Parathyroid adenoma (tissue), 2 donors: ENCODE data around the gene SEMA7A.
"Not testable (repeated sequence)": the region's sequence is repeated elsewhere in the genome, so short reads cannot be mapped to it uniquely, and the experiment has no call there.

Source experiments
- H2AFZ ChIP-seq: fragments of 300-600 bp; sonication (generic); one replicate; pipeline ENCODE4 v1.7.0; 2017; ENCODE audit warnings: antibody characterized with exemption, mild to moderate bottlenecking
- H3K27ac ChIP-seq: fragments of 300-600 bp; sonication (generic); one replicate; pipeline ENCODE4 v1.7.0; 2017
- H3K27me3 ChIP-seq: fragments of 300-600 bp; sonication (generic); one replicate; pipeline ENCODE4 v1.7.0; 2017; ENCODE audit warnings: low read length; ENCODE audit not compliant: control insufficient read depth, insufficient read depth
- H3K36me3 ChIP-seq: fragments of 300-600 bp; sonication (generic); one replicate; pipeline ENCODE4 v1.7.0; 2017; ENCODE audit warnings: low read length; ENCODE audit not compliant: control insufficient read depth, insufficient read depth
- H3K4me1 ChIP-seq: fragments of 300-600 bp; sonication (generic); one replicate; pipeline ENCODE4 v1.7.0; 2017; ENCODE audit warnings: control low read depth
- H3K4me2 ChIP-seq: fragments of 300-600 bp; sonication (generic); one replicate; pipeline ENCODE4 v1.7.0; 2017; ENCODE audit warnings: low read length
- H3K4me3 ChIP-seq: fragments of 300-600 bp; sonication (generic); one replicate; pipeline ENCODE4 v1.7.0; 2017; ENCODE audit warnings: low read depth, low read length
- H3K79me2 ChIP-seq: fragments of 300-600 bp; sonication (generic); one replicate; pipeline ENCODE4 v1.7.0; 2017; ENCODE audit warnings: control low read depth
- H3K9ac ChIP-seq: fragments of 300-600 bp; sonication (generic); one replicate; pipeline ENCODE4 v1.7.0; 2017; ENCODE audit warnings: mild to moderate bottlenecking
- H3K9me3 ChIP-seq: fragments of 300-600 bp; sonication (generic); one replicate; pipeline ENCODE4 v1.7.0; 2017; ENCODE audit warnings: low read length; ENCODE audit not compliant: control insufficient read depth
- TF ChIP-seq, protein P1 (sequence below): fragments of 300-600 bp; sonication (generic); IDR thresholded peaks from one replicate; pipeline ENCODE4 v1.7.0; 2017; ENCODE audit warnings: antibody characterized with exemption, mild to moderate bottlenecking
- donor health status: primary hyperparathyroidism.

SEMA7A gene

DNA sequence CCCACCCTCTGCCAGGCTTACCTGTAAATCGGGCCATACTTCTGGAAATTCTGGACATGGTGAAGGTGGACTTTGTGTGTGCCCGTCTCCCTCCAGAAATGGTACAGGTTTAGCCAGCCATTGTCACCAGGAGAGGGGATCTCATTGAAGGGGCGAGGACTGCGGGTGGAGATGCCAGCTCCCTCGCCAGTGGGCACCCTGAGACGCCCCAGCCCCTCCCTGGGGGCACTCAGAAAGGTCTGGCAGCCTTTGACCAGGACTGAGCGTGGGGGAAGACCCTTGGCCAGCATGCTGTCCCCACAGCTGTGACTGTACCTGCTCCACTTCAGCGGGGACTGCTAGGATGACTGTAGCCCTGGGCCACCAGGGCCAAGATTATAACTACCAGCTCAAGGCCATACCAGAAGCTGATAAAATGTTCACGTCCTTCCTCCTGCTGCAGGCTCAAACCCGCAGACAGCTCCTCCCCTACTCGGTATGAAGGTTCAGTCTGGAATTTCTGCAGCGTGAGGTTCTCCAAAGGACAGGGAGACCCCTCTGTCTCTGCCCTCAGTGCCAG is 66.4 kb downstream of the SEMA7A start, which contains the start of gene CYP11A1:
Gene CYP11A1, minus strand, starts transcription at position 351 of the 559 bp plus-strand sequence. Its CDS starts 61 bp downstream, at position 290.
- no peak within 1 kb of the TSS for H3K9ac ChIP-seq
- TF ChIP-seq, protein P1, sequence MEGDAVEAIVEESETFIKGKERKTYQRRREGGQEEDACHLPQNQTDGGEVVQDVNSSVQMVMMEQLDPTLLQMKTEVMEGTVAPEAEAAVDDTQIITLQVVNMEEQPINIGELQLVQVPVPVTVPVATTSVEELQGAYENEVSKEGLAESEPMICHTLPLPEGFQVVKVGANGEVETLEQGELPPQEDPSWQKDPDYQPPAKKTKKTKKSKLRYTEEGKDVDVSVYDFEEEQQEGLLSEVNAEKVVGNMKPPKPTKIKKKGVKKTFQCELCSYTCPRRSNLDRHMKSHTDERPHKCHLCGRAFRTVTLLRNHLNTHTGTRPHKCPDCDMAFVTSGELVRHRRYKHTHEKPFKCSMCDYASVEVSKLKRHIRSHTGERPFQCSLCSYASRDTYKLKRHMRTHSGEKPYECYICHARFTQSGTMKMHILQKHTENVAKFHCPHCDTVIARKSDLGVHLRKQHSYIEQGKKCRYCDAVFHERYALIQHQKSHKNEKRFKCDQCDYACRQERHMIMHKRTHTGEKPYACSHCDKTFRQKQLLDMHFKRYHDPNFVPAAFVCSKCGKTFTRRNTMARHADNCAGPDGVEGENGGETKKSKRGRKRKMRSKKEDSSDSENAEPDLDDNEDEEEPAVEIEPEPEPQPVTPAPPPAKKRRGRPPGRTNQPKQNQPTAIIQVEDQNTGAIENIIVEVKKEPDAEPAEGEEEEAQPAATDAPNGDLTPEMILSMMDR, result no peak
- H3K27ac ChIP-seq, result no peak within 1 kb of the TSS
- no peaks in the 10 kb centered on the region for H3K79me2 ChIP-seq
- H3K4me3 ChIP-seq, result no peak within 1 kb of the TSS
- H3K4me2 ChIP-seq, result no peak within 1 kb of the TSS
- no peaks in the 10 kb centered on the region for H3K4me1 ChIP-seq
- no peaks in the 10 kb centered on the region for H3K36me3 ChIP-seq
- no peak within 1 kb of the TSS for H2AFZ ChIP-seq
- no peaks in the 10 kb centered on the region for H3K27me3 ChIP-seq
- no peaks in the 10 kb centered on the region for H3K9me3 ChIP-seq

DNA sequence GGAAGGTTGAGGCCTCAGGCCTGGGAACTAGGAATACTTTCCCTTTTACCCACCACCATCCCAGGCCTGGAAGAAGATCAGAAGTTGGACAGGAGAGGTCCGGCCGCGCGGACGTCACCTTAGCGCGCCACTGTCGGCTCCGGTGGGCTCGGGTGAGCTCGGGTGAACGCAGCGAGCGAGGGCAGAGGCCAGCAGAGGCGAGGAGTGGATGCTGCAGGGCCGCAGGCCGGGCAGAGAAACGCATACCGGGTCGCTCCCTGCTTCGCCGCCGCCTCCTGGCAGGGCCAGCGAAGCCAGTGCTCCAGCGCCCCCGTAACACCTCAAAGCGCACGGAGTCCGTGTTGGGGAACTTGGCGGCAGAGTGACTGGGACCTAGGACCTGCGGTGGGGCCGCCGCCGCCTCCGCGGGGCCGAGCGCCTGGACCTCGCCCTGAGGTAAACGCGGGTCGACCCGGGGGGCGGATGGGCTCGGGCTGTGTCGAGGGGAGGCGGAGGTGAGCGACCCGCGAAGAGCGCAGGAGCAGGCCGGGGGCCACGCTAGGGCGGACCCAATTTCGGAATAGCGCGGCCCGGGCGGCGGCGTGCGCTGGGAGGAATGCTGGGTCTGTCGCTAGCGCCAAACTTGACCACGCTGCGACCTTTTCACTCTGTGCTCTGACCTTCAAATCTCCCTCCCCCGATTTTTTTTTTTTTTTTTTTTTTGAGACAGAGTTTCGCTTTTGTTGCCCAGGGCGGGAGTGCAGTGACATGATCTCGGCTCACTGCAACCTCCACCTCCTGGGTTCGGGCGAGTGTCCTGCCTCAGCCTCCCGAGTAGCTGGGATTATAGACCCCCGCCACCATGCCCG is 67.9 kb downstream of the SEMA7A start:
- H3K4me1 ChIP-seq, result no peaks in the 10 kb centered on the region
- no peaks in the 10 kb centered on the region for H3K79me2 ChIP-seq
- no peak overlapping the region for H3K4me3 ChIP-seq
- H2AFZ ChIP-seq, result peak overlapping the region; percentile 46
- peak overlapping the region; percentile 12 for H3K4me2 ChIP-seq
- no peak overlapping the region for H3K27ac ChIP-seq
- H3K36me3 ChIP-seq, result no peaks in the 10 kb centered on the region
- H3K9ac ChIP-seq, result no peak overlapping the region
- no peaks in the 10 kb centered on the region for H3K27me3 ChIP-seq
- TF ChIP-seq, protein P1, result no peak
- H3K9me3 ChIP-seq, result no peaks in the 10 kb centered on the region

DNA sequence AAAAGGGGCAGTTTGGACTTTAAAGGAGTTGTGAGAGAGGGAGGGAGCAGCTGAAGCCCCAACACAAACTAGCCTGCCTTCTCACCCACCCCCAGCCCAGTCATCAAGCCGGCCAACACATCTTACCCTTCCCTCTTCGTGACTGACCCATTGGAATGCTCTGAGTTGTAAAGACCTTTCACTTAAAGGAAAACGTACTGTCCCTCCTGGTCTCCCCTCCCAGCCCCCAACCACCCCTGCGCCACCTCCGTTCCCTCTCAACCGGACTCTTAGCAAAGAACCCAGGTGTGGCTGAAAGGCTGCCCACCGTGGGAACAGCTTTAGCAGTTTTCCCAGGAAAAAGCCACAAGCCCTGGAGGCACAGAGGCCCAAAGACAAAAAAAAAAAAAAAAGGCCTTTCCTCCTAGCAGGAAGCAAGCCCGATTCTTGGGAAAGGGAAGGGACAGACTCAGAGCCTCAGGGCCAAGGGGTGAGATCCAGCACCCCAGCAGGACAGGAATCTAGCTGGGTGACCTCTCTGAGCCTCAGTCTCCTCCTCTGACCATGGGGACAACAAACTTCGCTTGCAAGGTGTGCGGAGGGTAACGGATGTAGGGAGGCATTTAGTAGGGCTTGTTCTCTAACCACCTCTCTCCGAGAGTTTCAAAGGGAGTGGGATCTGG is 68.7 kb downstream of the SEMA7A start:
- TF ChIP-seq, protein P1, result no peak
- Histone ChIP-seq H3K4me2 (no peak overlapping the region), H3K4me1 (no peaks in the 10 kb centered on the region), H3K9me3 (no peaks in the 10 kb centered on the region), H3K36me3 (no peaks in the 10 kb centered on the region), H3K27ac (no peak overlapping the region), H3K4me3 (no peak overlapping the region), H3K27me3 (no peaks in the 10 kb centered on the region), H2AFZ (no peak overlapping the region), H3K9ac (no peak overlapping the region), H3K79me2 (no peaks in the 10 kb centered on the region)

DNA sequence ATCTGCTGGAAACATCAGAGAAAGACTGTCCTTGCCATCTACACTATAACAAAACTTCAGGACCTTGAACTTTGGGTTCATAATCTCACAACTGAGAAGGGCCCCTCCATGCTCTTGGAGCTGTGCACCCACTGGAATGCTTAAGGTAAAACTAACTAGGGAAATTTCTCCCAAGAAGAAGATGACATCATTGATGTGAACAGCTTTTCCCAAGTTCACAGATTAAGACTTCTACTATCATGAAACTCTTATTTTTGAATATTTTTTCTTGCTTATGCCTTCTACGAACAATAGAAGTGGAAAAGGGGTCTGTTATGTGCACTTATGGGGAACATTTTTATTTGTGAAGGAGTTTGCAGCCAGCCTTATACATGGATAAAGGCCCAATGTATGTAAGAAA is 71.3 kb downstream of the SEMA7A start:
- Histone ChIP-seq H3K9me3 (no peaks in the 10 kb centered on the region), H3K9ac (no peak overlapping the region), H3K27ac (no peak overlapping the region), H2AFZ (no peak overlapping the region), H3K36me3 (no peaks in the 10 kb centered on the region), H3K79me2 (no peaks in the 10 kb centered on the region), H3K4me2 (no peak overlapping the region), H3K4me1 (no peaks in the 10 kb centered on the region), H3K4me3 (no peak overlapping the region), H3K27me3 (no peaks in the 10 kb centered on the region)
- TF ChIP-seq, protein P1, result no peak

DNA sequence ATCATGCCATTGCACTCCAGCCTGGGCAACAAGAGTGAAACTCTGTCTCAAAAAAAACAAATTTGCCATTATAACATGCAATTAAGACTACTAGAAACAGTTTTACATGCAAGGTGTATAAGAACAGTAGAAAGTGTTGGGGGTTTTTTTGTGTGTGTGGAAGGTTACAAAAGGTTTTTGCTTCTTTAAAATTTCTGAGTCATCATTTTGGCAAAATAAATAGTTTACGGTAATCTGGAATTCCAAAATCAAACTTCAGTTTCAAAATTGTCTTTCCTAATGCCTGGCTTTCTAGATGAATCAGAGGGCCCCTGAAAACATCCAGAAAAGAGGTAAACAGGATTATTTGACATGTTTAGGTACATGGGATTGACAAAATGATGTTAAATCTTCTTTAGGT is 72.9 kb downstream of the SEMA7A start:
- H3K79me2 ChIP-seq, H2AFZ ChIP-seq, H3K36me3 ChIP-seq, H3K9me3 ChIP-seq, H3K9ac ChIP-seq, H3K4me3 ChIP-seq, H3K27me3 ChIP-seq, H3K4me2 ChIP-seq, H3K27ac ChIP-seq, H3K4me1 ChIP-seq: not testable (repeated sequence)

DNA sequence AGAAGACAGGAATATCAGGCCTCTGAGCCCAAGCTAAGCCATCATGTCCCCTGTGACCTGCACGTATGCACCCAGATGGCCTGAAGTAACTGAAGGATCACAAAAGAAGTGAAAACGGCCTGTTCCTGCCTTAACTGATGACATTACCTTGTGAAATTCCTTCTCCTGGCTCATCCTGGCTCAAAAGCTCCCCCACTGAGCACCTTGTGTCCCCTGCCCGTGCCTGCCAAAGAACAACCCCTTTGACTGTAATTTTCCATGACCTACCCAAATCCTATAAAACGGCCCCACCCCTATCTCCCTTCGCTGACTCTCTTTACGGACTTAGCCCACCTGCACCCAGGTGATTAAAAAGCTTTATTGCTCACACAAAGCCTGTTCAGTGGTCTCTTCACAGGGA is 74.4 kb downstream of the SEMA7A start:
- not testable (repeated sequence) for H3K79me2 ChIP-seq, H3K4me1 ChIP-seq, H3K4me2 ChIP-seq, H3K9me3 ChIP-seq, H3K27ac ChIP-seq, H3K27me3 ChIP-seq, H3K36me3 ChIP-seq, H3K9ac ChIP-seq, H2AFZ ChIP-seq, H3K4me3 ChIP-seq
